GM18867 (cell line): Measurements from ENCODE around the gene BABAM2.
"Not testable (repeated sequence)": the region's sequence is repeated elsewhere in the genome, so short reads cannot be mapped to it uniquely, and the experiment has no call there.

Experiments
- ATAC-seq: cut with Tn5 transposase; IDR thresholded peaks from one replicate; pipeline ENCODE4 v1.9.1; 2021; ENCODE audit warnings: mild to moderate bottlenecking, moderate library complexity; ENCODE audit not compliant: unreplicated experiment

Gene BABAM2

DNA sequence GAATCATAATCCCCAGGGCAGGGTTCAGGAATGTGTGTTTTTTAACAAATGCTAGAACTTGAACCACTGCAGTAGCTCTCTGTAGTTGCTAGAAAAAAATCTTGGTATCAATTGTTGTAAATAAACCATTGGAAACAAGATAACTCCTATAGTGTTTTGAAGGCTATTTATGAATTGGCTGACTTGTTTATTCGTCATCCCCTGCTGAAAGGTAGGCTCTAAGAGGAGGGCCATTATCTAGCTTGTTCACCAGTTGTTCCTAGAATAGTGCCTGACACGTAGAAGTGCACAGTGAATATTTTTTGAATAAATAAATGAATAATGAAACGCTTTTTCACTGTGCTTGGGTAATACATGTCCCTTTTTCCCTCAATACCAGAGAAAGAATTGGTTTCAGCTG lies 211.4 kb downstream of the BABAM2 start:
- no peak for ATAC-seq

DNA sequence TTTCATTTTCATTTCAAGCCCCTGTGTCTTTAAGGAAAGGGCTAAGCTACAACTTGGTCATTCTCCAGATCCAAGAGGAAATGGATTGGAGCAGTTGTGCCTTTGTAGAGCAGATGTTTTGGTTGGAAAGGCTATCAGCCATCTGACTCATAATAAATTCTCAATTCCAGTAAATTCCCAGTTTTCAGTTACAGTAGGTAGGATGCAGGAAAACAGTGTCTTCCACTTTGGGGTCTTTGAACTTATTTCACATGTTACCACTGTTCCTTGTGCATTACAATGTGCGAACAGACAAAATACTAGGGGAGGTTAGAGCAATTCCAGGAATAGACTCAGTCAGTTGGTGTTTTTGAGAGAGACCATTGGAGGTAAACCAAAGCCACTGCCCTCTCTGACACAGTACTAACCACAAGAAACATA lies 211.9 kb downstream of the BABAM2 start:
- no peak for ATAC-seq

DNA sequence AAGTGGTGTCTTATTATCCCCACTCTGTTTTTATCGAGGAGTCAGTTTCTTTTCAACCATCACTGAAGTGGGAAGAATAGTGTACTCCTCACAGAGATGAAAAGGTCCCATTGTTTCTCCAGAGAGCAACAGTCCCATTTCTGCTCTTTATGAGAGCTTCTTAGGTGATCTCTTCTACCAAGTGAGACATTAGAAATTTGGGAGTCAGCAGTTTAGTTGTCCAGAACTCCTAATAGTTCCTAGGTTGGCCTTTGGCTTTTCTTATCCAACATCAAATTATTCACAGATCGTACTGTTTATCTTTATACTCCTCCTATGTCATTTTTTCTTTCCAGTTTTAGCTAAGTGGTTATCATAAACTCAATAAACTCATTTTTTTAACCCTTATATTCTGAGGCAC lies 213.1 kb downstream of the BABAM2 start:
- ATAC-seq, result no peak

DNA sequence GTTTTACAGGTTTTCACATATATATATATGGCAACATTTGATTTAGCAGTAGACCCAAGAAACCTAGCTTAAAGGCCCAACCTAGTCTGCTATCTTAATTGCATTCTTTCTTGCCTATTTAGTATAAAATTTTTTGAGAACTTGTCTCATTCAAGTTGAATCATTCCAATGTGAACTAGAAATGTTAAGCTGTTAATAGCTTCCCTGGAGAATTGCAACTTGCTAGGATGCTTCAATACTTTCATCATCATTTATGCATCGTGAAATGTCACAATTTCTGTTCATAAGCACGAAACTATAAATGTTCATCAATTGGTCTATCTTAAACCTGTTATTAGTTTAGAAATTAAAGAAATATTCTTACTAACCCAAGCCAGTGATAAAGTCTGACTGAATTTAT lies 217.6 kb downstream of the BABAM2 start:
- ATAC-seq, result no peak

DNA sequence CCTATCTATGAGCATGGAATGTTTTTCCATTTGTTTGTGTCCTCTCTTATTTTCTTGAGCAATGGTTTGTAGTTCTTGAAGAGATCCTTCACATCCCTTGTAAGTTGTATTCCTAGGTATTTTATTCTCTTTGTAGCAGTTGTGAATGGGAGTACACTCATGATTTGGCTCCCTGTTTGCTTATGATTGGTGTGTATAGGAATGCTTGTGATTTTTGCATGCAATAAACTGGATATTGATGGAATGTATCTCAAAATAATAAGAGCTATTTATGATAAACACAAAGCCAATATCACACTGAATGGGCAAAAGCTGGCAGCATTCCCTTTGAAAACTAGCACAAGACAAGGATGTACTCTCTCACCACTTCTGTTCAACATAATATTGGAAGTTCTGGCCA lies 223.2 kb downstream of the BABAM2 start:
- ATAC-seq, result not testable (repeated sequence)

DNA sequence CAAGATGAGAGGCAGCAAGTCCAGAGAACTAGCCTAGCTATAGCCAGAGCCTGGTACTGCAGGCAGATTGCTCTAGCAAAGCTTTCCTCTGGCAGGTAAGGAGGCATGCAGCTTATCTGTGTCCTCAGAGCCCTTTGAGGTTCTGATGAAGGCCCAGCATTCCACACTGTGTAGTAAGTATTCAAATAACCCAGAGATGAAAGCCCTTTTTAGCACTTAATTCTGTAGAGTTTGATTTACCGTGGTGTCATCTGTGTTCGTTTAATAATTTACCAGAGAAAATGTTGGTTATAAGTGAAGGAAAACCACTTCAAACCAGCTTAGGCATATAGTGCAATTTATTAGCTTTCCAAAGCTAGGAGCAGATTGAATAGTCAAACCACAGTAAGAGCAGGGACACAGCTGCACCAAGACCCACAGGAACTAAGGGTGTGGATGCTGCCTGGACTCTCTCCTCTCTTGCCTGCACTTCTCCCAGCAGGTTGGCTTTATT lies 226.6 kb downstream of the BABAM2 start:
- ATAC-seq, result no peak

DNA sequence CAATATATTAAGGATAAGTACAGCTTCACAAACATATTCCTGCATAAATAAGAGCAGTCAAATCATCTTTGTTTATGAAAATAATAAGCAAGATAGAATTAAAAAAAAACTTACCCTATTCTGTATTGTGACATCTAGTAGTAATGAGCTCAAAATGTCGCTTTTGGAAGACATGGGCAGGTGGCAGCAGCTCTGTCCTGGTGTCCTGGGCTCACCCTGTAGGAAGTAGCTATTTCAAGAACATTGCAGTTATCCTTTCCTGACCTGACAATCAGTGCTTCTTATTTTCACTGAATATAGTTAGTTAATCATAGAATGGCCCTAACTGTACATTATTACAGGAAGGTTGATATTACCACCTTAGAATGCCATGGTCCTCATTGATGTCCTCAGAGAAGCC lies 229.1 kb downstream of the BABAM2 start:
- ATAC-seq, result no peak

DNA sequence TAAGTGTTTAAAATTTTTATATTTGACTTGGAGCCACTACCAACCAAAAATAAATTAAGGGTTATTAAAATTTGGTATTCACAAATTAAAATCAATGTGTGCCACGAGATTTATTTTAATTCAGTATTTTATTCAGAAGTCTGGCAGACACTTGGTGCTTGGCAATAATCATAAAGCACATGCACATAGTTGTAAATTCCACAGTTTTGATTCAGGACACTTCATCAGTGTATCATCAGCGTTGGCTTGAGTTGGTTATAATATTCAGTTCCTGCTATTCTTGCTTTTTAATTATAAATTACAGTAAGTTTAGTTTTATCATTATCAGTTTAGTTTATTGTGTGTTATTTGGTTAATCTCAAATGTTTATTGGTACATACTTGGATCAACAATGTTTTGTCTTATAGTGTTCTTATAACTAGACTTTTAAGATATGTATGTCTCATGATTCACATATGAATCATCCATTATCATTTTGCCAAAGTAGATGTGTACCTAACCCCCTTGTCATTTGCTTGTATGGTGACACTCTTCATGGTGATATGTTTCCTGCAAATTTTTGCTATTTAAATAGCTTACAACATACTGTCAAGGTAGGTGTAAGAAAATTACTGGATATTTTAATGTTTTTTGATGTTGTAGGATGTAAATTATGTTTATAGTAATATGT lies 237.9 kb downstream of the BABAM2 start:
- ATAC-seq, result no peak

DNA sequence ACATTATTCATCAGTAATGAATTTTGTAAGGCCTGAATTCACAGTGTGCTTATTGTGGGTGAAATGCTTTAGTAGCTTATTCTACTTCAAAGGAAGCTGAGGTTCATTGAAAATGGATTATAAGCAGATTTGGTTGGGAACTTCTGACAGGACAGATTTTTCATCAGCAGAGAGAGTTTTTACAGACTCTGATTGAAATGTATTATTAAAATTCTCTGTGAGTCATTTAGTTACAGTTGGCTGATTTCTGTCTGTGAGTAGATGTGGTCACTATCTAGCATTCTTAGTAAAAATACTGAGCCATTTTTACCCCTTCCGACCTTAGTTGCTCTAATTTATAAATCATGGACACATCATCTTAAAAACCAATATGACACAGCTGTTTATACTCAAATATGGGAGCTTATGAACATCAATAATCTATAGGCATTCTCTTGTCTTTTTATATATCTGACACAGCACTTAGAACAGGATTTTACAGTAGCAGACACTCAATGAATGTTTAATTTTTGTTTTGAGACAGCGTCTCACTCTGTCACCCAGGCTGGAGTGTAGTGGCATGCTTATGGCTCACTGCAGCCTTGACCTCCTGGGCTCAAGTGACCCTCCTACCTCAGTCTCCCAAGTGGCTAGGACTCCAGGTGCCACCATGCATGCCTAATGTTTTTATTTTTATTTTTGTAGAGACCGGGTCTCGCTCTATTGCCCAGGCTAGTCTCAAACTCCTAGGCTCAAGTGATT lies 239.6 kb downstream of the BABAM2 start:
- no peak for ATAC-seq

DNA sequence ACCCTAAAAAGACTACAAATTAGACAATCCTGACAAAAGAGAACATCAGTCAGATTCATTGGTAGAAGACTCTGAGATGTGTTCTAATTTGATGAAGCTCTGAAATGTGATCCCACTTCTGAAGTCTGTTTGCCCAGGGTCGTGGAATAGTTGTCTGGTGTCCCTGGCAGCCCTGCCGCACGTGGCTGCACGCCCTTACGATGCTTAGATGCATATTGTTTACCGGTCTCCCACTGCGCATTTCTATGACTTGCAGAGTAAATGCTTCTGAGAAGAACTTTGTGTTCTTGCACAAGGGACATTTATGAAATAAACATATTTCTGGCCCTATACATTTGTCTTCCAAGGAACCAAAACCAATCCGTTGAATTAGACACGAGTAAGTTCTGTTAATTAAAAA lies 243.2 kb downstream of the BABAM2 start:
- no peak for ATAC-seq

DNA sequence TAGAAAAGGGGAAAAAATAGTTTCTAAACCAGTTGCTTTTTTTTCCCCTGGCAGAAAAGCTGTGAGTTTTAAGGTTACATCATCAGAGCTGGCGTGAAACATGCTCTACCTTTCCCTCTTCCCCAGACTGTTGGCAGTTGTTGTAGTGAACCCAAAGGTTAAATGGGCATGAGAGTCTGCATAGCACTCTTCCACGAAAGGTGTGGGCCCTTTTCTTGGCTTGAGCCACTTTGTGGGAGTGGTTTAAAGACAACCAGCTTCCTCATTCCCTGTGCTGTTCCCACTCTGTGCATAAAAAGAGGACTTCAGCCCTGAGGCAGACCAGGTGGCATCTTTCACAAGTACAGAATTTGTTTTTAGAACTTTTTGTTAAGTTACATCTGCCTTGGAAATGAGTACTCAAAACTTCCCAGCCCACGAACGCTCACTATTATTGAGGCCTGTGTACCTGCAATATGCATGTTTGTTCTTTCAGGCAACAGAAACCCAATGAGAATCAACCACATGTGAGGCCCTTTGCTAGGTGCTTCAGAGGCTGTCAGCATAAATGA lies 243.8 kb downstream of the BABAM2 start:
- ATAC-seq, result no peak

DNA sequence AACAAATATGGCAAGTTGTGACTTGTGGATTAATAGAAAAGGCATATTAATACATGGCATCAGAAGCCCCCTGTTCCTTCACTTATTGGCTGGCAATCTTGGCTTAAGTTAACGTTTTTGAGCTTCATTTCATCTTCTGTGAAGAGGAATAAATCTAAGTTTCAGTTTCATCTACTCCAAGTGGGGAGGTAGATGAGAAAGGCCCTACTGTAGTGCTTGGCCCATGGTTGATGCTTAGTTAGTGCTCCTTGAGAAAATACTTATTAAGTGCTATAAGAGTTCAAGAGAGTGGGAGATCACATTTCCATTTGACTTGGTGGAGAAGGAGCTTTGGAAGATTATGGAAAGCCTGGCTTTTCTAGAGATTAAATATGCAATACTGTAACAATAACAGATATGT lies 244.3 kb downstream of the BABAM2 start:
- no peak for ATAC-seq

DNA sequence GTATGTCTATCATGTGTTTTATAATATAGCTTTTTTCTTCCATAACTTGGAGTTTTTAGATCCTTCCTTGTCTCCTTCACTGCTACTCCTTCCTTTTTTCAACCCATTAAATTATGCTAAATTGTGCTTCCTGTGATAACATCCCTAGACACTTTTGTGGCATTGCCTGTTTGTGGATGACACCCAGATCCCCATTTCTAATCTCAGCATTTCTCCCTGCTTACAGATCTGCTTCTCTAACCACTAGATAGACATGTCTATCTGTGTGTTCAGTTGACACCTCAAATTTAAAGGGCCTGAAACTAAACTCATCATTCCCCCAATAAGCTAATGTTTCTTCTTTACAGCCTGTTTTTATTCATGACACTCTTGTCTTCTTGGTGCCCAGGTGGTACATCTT lies 244.8 kb downstream of the BABAM2 start:
- ATAC-seq, result no peak

DNA sequence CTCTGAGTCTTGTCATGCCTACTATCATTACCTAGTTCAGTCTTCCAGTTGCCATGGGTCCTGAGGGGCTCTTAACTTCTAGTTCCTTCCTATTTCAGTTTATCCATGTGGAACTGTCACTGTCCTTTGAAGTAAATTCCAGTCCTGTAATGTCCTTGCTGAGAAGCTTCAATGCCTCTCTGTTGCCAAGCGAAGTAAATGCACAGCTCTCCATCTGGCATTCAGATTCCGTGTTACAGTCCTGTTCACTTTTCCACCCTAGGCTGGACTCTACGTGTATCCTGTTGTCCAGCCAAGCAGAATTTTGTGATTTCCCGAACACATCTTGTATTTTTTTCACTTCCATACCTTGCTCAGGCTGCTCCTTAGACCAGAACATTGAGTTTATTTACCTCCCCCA lies 245.3 kb downstream of the BABAM2 start:
- ATAC-seq, result no peak

DNA sequence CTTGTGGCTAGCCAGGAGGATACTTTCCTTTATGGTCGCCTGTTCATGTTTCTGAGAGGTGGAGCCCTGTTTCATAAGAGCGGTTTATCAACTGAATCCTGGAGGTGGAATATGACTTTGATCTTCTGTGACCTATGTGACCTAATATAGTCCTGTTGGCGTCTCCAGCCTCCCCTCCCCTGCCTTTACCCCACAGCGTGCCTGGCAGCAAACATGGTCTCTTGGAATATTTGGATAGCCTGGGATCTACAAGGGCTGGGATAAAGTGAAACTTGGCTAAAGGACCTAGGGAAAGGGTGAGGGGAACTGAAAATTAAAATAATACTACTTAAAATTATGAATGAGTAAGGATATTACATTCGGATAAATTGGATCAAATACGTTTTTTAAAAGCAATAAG lies 246.0 kb downstream of the BABAM2 start:
- no peak for ATAC-seq

DNA sequence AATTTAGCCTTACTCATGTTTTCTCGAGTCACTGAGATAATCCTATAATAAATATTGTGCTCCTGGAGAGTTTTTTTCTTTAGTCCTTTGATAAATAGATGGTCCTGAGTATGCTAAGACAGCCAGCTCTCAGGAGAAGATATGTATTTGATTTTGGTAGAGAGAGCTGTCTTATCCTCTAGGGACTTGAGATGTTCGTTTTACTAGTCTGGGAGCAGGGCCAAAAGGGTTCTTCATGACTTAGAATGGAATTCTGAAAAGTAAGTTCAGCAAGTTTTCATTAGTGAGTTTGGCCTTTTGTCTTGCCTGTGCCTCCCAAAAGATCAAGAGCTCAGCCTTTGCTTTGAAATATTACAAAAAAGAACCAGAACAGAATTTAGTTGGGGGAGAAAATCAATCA lies 246.7 kb downstream of the BABAM2 start:
- no peak for ATAC-seq

DNA sequence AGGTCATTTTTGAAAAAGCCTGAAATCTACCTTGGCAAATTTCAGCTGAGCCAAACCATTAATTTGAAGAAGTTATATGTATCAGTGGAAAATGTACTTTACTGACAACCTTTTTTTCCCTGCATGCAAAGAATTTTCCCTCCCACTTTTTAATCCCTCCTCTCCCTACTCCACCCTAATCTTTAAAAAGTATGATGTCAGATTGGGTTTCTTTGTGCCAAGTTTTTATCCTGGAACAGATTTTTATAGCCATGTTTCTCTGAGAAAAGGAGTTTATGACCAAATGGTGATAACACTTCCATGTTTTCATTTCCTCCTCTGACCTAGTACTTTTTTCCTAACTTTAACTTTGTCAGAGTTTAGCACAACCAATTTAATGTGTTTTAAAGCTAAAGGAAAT lies 251.9 kb downstream of the BABAM2 start:
- ATAC-seq, result no peak

DNA sequence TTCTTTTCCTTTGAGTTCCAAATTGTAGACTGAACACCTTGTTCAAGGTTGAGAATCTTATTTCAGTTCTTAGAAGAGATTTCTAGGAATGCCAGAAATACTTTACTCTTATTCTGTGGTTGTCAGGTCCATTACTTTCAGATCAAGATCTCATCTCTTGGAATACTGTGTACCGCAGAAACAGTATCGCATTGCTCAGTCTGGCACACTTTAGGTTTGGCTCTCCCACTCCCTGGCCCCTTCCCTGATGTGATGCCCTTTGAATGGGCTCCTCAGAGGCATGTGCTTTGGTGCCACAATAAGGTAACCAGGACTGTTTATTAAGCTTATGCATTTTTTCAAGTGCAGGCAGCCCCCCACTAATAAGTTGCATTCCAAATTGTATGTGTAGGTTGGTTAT lies 257.5 kb downstream of the BABAM2 start:
- ATAC-seq, result no peak

DNA sequence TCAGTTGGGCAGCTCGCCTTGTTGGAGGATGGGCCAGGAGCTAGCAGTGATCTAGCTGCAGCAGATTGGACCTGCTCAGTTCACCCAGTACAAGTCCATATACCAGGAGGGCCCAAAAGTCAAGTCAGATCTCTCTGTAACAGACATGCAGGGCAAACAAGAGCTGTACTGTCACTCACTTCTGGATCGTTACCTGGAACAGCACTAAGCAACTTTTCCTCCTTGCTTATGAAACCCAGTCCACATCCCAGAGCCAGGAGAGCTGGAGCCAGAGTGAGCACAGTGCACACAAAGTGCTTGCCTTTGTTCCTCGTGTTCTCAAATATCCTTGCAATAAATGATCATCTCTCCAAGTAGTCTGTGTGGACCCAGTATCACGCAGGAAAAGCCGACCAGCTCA lies 258.0 kb downstream of the BABAM2 start:
- ATAC-seq, result no peak

DNA sequence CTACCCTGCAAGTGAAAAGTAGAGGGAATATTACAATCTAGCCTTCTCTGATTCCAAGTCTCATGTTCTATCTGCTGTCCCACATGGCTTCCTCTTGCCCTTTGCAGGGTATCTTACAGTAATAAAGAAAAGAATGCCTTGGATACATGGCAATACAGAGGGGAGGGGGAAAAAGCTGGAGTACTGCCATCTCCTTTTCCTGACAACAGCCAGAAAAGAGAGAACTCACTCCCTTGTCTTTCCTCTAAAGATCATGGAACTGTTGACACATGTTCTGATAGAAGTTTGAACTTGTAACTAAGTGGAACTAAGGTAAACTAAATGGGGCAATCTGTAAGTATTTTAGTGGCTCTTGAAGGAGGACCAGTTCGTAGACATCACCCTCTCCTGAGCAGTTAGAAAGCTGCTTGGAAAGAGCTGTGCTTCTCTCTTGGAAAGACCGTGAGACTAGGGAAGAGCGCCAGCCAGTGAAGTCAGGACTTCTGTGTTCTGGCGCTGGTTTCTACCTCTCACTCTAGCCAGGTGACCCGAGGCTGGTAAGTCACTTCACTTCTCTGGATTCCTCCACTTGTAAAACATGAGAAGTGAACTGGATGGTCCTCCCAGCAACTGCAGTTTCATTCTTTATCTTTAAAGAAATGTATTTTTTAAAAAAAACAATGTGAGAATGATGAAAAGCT lies 259.8 kb downstream of the BABAM2 start:
- no peak for ATAC-seq

DNA sequence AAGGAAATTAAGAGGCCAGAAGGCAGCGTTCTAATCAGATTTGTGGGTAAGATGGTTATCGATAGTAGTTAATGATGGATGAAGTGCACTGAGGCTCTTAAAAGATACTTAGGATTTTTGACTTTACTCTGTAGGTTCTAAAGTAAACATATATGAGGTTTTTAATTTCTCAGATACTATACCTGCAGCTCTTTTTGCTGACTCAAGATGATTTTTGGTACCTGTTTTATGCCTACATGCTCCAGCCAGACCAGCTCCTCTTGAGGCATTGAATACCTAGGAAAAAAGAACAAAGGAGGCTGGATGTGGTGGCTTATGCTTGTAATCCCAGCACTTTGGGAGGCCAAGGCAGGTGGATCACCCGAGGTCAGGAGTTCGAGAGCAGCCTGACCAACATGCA lies 260.5 kb downstream of the BABAM2 start:
- ATAC-seq, result no peak
